ENCODE data around the gene RIIAD1. TPM values are rescaled to one million over a fixed set of nuclear protein-coding genes. Genes with fewer than 3 reads are reported as not detected.

Gene RIIAD1
- total RNA-seq, 1 experiment from 2014 or later = not detected

- TF ChIP-seq EZH2 (IDR thresholded peaks at IDR 0.05; ENCODE audit: low read length, unreplicated experiment) (no peak), EZH2phosphoT487 (IDR thresholded peaks at IDR 0.05; ENCODE audit: borderline replicate concordance, low read length) (no peak)
- TF ChIP-seq, protein P1, sequence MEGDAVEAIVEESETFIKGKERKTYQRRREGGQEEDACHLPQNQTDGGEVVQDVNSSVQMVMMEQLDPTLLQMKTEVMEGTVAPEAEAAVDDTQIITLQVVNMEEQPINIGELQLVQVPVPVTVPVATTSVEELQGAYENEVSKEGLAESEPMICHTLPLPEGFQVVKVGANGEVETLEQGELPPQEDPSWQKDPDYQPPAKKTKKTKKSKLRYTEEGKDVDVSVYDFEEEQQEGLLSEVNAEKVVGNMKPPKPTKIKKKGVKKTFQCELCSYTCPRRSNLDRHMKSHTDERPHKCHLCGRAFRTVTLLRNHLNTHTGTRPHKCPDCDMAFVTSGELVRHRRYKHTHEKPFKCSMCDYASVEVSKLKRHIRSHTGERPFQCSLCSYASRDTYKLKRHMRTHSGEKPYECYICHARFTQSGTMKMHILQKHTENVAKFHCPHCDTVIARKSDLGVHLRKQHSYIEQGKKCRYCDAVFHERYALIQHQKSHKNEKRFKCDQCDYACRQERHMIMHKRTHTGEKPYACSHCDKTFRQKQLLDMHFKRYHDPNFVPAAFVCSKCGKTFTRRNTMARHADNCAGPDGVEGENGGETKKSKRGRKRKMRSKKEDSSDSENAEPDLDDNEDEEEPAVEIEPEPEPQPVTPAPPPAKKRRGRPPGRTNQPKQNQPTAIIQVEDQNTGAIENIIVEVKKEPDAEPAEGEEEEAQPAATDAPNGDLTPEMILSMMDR (conservative IDR thresholded peaks at IDR 0.05; ENCODE audit: low read depth, low read length) = no peak
- H3K4me3 ChIP-seq (ENCODE audit: low read length) = no peak overlapping the region
- H3K36me3 ChIP-seq (ENCODE audit: low read depth, low read length) = no peaks in the 10 kb centered on the region
- no peaks in the 10 kb centered on the region for H3K9me3 ChIP-seq (ENCODE audit: low read length)
- no peaks in the 10 kb centered on the region for H4K20me1 ChIP-seq (ENCODE audit: low read length)
- peaks cover 3% of the 10 kb centered on the region; the same call in 1 of the 2 replicates for H3K27me3 ChIP-seq (ENCODE audit: low read length)
- CTCF ChIA-PET = no interaction called here
- H3K9me2 ChIP-seq (replicated peaks; ENCODE audit: low read length) = no peaks in the 10 kb centered on the region
- POLR2A ChIA-PET (ENCODE audit: unreplicated experiment) = interaction anchor here (0.6 kb wide), 1 partner anchor 102 kb away, joined by 8 read pairs; no protein-coding TSS in a partner anchor
- no peaks in the 10 kb centered on the region for H3F3A ChIP-seq (ENCODE audit: low read length, unreplicated experiment)
- BruUV-seq (replicated peaks) = no TSS peak
- ATAC-seq (peak; percentile 21), DNase-seq (peak; percentile 42)
- H3K9ac ChIP-seq (ENCODE audit: low read length) = no peak overlapping the region
- intact Hi-C loops (cut with micrococcal nuclease) = no loop called here
- H3K4me1 ChIP-seq (ENCODE audit: insufficient read depth, low read length) = no peaks in the 10 kb centered on the region
- H3K4me2 ChIP-seq (ENCODE audit: low read length) = no peak overlapping the region
- no peaks in the 10 kb centered on the region for H3K79me2 ChIP-seq (ENCODE audit: low read length)
- H2AFZ ChIP-seq (ENCODE audit: low read length) = no peak overlapping the region
- H3K27ac ChIP-seq (ENCODE audit: low read length) = no peak overlapping the region
Measured at GRCh38 chr1:151718011-151718431, 3.3 kb upstream of the RIIAD1 start.

GRCh38 chr1:151718666-151719065 is 2.7 kb upstream of the RIIAD1 start:
- H3F3A ChIP-seq (ENCODE audit: low read length, unreplicated experiment) = peaks cover 2% of the 10 kb centered on the region

GRCh38 chr1:151720125-151720524 is 1.2 kb upstream of the RIIAD1 start:
- Histone ChIP-seq H3K4me2 (ENCODE audit: low read length) (no peak overlapping the region), H4K20me1 (ENCODE audit: low read length) (no peaks in the 10 kb centered on the region), H3K9me2 (replicated peaks; ENCODE audit: low read length) (no peaks in the 10 kb centered on the region), H3F3A (ENCODE audit: low read length, unreplicated experiment) (peaks cover 3% of the 10 kb centered on the region), H2AFZ (ENCODE audit: low read length) (no peak overlapping the region), H3K9me3 (ENCODE audit: low read length) (no peaks in the 10 kb centered on the region), H3K4me1 (ENCODE audit: insufficient read depth, low read length) (peaks cover 15% of the 10 kb centered on the region), H3K79me2 (ENCODE audit: low read length) (no peaks in the 10 kb centered on the region), H3K4me3 (ENCODE audit: low read length) (no peak overlapping the region), H3K36me3 (ENCODE audit: low read depth, low read length) (no peaks in the 10 kb centered on the region), H3K27ac (ENCODE audit: low read length) (no peak overlapping the region), H3K9ac (ENCODE audit: low read length) (no peak overlapping the region), H3K27me3 (ENCODE audit: low read length) (peaks cover 3% of the 10 kb centered on the region; the same call in 1 of the 2 replicates)
- ChIA-PET CTCF (no interaction called here), POLR2A (ENCODE audit: unreplicated experiment) (interaction anchor here (0.7 kb wide), 1 partner anchor 67 kb away, joined by 3 read pairs; no protein-coding TSS in a partner anchor)
- TF ChIP-seq EZH2 (IDR thresholded peaks at IDR 0.05; ENCODE audit: low read length, unreplicated experiment) (no peak), EZH2phosphoT487 (IDR thresholded peaks at IDR 0.05; ENCODE audit: borderline replicate concordance, low read length) (no peak)
- TF ChIP-seq, protein P1 (conservative IDR thresholded peaks at IDR 0.05; ENCODE audit: low read depth, low read length) = no peak
- DNase-seq (no peak), ATAC-seq (no peak)
- intact Hi-C loops (cut with micrococcal nuclease) = no loop called here
- no TSS peak for BruUV-seq (replicated peaks)

More at GRCh38 chr1:151718666-151719065, 2.7 kb upstream of the RIIAD1 start:
- TF ChIP-seq EZH2phosphoT487 (IDR thresholded peaks at IDR 0.05; ENCODE audit: borderline replicate concordance, low read length) = no peak
- TF ChIP-seq, protein P1 (conservative IDR thresholded peaks at IDR 0.05; ENCODE audit: low read depth, low read length) = no peak
- TF ChIP-seq EZH2 (IDR thresholded peaks at IDR 0.05; ENCODE audit: low read length, unreplicated experiment) = no peak
- ATAC-seq (no peak), DNase-seq (no peak)
- no peak overlapping the region for H3K27ac ChIP-seq (ENCODE audit: low read length)
- intact Hi-C loops (cut with micrococcal nuclease) = no loop called here
- no peaks in the 10 kb centered on the region for H3K36me3 ChIP-seq (ENCODE audit: low read depth, low read length)
- H3K79me2 ChIP-seq (ENCODE audit: low read length) = no peaks in the 10 kb centered on the region
- H3K4me2 ChIP-seq (ENCODE audit: low read length) = no peak overlapping the region
- H3K9ac ChIP-seq (ENCODE audit: low read length) = no peak overlapping the region
- H3K9me3 ChIP-seq (ENCODE audit: low read length) = no peaks in the 10 kb centered on the region
- BruUV-seq (replicated peaks) = no TSS peak
- no peaks in the 10 kb centered on the region for H4K20me1 ChIP-seq (ENCODE audit: low read length)
- no peak overlapping the region for H3K4me3 ChIP-seq (ENCODE audit: low read length)
- ChIA-PET POLR2A (ENCODE audit: unreplicated experiment) (interaction anchor here (0.6 kb wide), 1 partner anchor 103 kb away, joined by 8 read pairs; no protein-coding TSS in a partner anchor), CTCF (no interaction called here)
- H2AFZ ChIP-seq (ENCODE audit: low read length) = no peak overlapping the region
- no peaks in the 10 kb centered on the region for H3K9me2 ChIP-seq (replicated peaks; ENCODE audit: low read length)
- H3K4me1 ChIP-seq (ENCODE audit: insufficient read depth, low read length) = peaks cover 5% of the 10 kb centered on the region
- peaks cover 3% of the 10 kb centered on the region; the same call in 1 of the 2 replicates for H3K27me3 ChIP-seq (ENCODE audit: low read length)

Data from PC-3 (cell line).